ENCODE data around the gene MEGF11.

The MEGF11 gene

GRCh38 chr15:66111363-66111762 lies 142.2 kb downstream of the MEGF11 start:
- TF ChIP-seq CTCF (conservative IDR thresholded peaks at IDR 0.05; ENCODE audit: low read depth, low read length), result no peak
- no peak for DNase-seq (ENCODE audit: low read depth)
- no peak overlapping the region for H3K4me3 ChIP-seq (ENCODE audit: low read depth, low read length)

- TF ChIP-seq CTCF (conservative IDR thresholded peaks at IDR 0.05; ENCODE audit: low read depth, low read length), result no peak
- no peak for DNase-seq (ENCODE audit: low read depth)
- no peak overlapping the region for H3K4me3 ChIP-seq (ENCODE audit: low read depth, low read length)
Measured at GRCh38 chr15:66110864-66111263, 142.7 kb downstream of the MEGF11 start.

- no peak for TF ChIP-seq CTCF (conservative IDR thresholded peaks at IDR 0.05; ENCODE audit: low read depth, low read length)
- no peak overlapping the region for H3K4me3 ChIP-seq (ENCODE audit: low read depth, low read length)
- no peak for DNase-seq (ENCODE audit: low read depth)
Measured at GRCh38 chr15:66109826-66110225, 143.7 kb downstream of the MEGF11 start.

- no peak overlapping the region for H3K4me3 ChIP-seq (ENCODE audit: low read depth, low read length)
- TF ChIP-seq CTCF (conservative IDR thresholded peaks at IDR 0.05; ENCODE audit: low read depth, low read length), result no peak
- no peak for DNase-seq (ENCODE audit: low read depth)
Measured at GRCh38 chr15:66108483-66109265, 144.9 kb downstream of the MEGF11 start.

- TF ChIP-seq CTCF (conservative IDR thresholded peaks at IDR 0.05; ENCODE audit: low read depth, low read length), result no peak
- no peak overlapping the region for H3K4me3 ChIP-seq (ENCODE audit: low read depth, low read length)
- no peak for DNase-seq (ENCODE audit: low read depth)
Measured at GRCh38 chr15:66107070-66107469, 146.5 kb downstream of the MEGF11 start.

- no peak overlapping the region for H3K4me3 ChIP-seq (ENCODE audit: low read depth, low read length)
- no peak for DNase-seq (ENCODE audit: low read depth)
- no peak for TF ChIP-seq CTCF (conservative IDR thresholded peaks at IDR 0.05; ENCODE audit: low read depth, low read length)
Measured at GRCh38 chr15:66105286-66106265, 148.0 kb downstream of the MEGF11 start.

Data from choroid plexus epithelial cell (primary cell).